GM12878 (cell line): ENCODE results near the gene WDFY1. TPM values are rescaled to one million over a fixed set of nuclear protein-coding genes. Genes with fewer than 3 reads are reported as not detected.

ENCODE experiments used
- ETV6 ChIP-seq, 2 experiments: fragments of 450-650 bp in 1 of 2; IDR thresholded peaks in 1 of 2; conservative IDR thresholded peaks in 1 of 2; 2 replicates each; pipeline ENCODE4 v1.6.1; 2014; ENCODE audit warnings: antibody characterized with exemption in 1 of 2, borderline replicate concordance in 1 of 2, low read depth in 1 of 2, mild to moderate bottlenecking in 1 of 2, moderate library complexity in 1 of 2
- EZH2 ChIP-seq: IDR thresholded peaks from 2 replicates; pipeline ENCODE4 v1.6.1; 2012; ENCODE audit warnings: low read depth, mild to moderate bottlenecking, control low read depth, inconsistent platforms, low read length, borderline replicate concordance; ENCODE audit not compliant: control insufficient read depth
- HCFC1 ChIP-seq: fragments of 150-350 bp; IDR thresholded peaks from 2 replicates; pipeline ENCODE4 v1.6.1; 2014; ENCODE audit warnings: low read length
- NFIC ChIP-seq: IDR thresholded peaks from 2 replicates; pipeline ENCODE4 v1.6.1; 2012; ENCODE audit warnings: low read depth, mild to moderate bottlenecking, inconsistent platforms, low read length, moderate library complexity
- TBL1XR1 ChIP-seq: IDR thresholded peaks from 2 replicates; pipeline ENCODE4 v1.6.1; 2012; ENCODE audit warnings: low read depth, low read length, improper control_type of control experiment
- TCF12 ChIP-seq: IDR thresholded peaks from 2 replicates; pipeline ENCODE4 v1.6.1; 2011; ENCODE audit warnings: low read depth, mild to moderate bottlenecking, low read length
- ZNF622 ChIP-seq: fragments of 450-650 bp; IDR thresholded peaks from 2 replicates; pipeline ENCODE4 v1.6.1; 2017; ENCODE audit warnings: mild to moderate bottlenecking, inconsistent platforms
- polyA plus RNA-seq, 11 experiments: library from polyadenylated mRNA; depleted of rRNA in 4 of 11; unstranded in 6 of 11; stranded (reverse) in 5 of 11; fragments of >200 nt; fragmentation: Nextera tagmentation in 4 of 11; fragmentation: Illumina TruSeq in 1 of 11; extraction: Ambion mirVana in 4 of 11; extraction: Trizol in 1 of 11; gene quantifications; 1 replicate in 1 of 11; 2 replicates in 10 of 11; pipeline versions ENCODE4 v1.2.1 to v1.2.3, GENCODE V29; 2011 to 2016; ENCODE audit warnings: inconsistent platforms in 2 of 11, missing spikeins in 2 of 11, low read depth in 1 of 11
- total RNA-seq, 4 experiments: library from RNA; depleted of rRNA in 3 of 4; stranded (reverse); fragments of >200 nt in 3 of 4; fragmentation: Illumina TruSeq in 1 of 4; extraction: Trizol in 1 of 4; gene quantifications; 2 replicates each; pipeline versions ENCODE4 v1.2.1 to v1.2.3, GENCODE V29; 2013 to 2021
- TF ChIP-seq, protein P1 (sequence below): fragments of 150-350 bp; IDR thresholded peaks from 2 replicates; pipeline ENCODE4 v1.6.1; 2016; ENCODE audit warnings: low read depth, low read length
- TF ChIP-seq, protein P2 (sequence below): fragments of 450-650 bp; IDR thresholded peaks from 2 replicates; pipeline ENCODE4 v1.6.1; 2017; ENCODE audit warnings: mild to moderate bottlenecking, moderate library complexity

WDFY1 gene
- total and polyA plus RNA-seq, 10 of the 15 experiments (the other 5 are each of a cell fraction or from before 2014, with no cell fraction given) = 2.9 to 28.1 (median 13.1) TPM

DNA sequence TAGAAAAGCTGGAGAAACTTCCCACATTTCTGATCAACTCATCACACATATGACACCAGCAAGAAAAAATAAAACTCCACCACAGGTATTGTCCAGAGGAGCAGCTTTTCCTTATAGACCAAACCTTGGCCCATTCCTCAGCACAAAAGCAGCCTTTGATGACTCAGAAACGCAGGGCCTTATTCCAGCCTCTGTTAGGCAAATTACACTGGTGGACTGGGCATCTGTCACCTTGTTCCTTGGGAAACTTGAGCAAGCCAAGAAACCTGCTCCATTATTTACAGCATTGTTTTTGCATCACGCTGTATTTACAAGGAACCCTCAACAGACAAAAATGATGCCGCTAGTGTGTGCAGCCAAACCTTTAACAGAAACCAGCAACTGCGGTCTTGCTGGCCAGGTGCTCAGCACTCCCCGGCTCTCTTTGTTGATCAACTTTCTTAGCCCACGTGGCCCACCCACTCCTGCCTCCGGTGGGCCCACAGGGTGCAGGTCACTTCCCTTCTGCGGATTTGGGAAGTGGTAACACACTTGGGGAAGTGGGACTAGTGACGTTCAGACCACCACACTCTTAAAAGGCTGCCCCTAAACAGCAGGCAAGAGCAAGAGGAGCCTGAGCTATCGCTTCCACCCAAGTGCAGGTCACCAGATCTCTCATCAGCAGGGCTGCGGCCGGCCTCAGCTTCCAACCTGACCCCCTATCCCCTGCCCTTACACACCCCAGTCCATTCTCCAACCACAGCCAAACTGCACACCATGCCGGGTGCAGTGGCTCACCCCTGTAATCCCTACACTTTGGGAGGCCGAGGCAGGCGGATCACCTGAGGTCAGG, 109.2 kb downstream of the WDFY1 start (continued):
- peak in 1 of 2 experiments; percentile 96; a peak in 2 of 4 replicates for TF ChIP-seq ETV6 (conservative IDR thresholded peaks at IDR 0.05 in 1 of 2, IDR thresholded peaks at IDR 0.05 in 1 of 2; ENCODE audit: borderline replicate concordance in 1 of 2, low read depth in 1 of 2)
- peak; percentile 84; the same call in 1 of the 2 replicates for TF ChIP-seq TBL1XR1
- TF ChIP-seq, protein P1, sequence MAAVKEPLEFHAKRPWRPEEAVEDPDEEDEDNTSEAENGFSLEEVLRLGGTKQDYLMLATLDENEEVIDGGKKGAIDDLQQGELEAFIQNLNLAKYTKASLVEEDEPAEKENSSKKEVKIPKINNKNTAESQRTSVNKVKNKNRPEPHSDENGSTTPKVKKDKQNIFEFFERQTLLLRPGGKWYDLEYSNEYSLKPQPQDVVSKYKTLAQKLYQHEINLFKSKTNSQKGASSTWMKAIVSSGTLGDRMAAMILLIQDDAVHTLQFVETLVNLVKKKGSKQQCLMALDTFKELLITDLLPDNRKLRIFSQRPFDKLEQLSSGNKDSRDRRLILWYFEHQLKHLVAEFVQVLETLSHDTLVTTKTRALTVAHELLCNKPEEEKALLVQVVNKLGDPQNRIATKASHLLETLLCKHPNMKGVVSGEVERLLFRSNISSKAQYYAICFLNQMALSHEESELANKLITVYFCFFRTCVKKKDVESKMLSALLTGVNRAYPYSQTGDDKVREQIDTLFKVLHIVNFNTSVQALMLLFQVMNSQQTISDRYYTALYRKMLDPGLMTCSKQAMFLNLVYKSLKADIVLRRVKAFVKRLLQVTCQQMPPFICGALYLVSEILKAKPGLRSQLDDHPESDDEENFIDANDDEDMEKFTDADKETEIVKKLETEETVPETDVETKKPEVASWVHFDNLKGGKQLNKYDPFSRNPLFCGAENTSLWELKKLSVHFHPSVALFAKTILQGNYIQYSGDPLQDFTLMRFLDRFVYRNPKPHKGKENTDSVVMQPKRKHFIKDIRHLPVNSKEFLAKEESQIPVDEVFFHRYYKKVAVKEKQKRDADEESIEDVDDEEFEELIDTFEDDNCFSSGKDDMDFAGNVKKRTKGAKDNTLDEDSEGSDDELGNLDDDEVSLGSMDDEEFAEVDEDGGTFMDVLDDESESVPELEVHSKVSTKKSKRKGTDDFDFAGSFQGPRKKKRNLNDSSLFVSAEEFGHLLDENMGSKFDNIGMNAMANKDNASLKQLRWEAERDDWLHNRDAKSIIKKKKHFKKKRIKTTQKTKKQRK = no peak
- peak; percentile 57; the same call in 1 of the 2 replicates for TF ChIP-seq NFIC
- peak; percentile 84 for TF ChIP-seq TCF12
- TF ChIP-seq, protein P2, sequence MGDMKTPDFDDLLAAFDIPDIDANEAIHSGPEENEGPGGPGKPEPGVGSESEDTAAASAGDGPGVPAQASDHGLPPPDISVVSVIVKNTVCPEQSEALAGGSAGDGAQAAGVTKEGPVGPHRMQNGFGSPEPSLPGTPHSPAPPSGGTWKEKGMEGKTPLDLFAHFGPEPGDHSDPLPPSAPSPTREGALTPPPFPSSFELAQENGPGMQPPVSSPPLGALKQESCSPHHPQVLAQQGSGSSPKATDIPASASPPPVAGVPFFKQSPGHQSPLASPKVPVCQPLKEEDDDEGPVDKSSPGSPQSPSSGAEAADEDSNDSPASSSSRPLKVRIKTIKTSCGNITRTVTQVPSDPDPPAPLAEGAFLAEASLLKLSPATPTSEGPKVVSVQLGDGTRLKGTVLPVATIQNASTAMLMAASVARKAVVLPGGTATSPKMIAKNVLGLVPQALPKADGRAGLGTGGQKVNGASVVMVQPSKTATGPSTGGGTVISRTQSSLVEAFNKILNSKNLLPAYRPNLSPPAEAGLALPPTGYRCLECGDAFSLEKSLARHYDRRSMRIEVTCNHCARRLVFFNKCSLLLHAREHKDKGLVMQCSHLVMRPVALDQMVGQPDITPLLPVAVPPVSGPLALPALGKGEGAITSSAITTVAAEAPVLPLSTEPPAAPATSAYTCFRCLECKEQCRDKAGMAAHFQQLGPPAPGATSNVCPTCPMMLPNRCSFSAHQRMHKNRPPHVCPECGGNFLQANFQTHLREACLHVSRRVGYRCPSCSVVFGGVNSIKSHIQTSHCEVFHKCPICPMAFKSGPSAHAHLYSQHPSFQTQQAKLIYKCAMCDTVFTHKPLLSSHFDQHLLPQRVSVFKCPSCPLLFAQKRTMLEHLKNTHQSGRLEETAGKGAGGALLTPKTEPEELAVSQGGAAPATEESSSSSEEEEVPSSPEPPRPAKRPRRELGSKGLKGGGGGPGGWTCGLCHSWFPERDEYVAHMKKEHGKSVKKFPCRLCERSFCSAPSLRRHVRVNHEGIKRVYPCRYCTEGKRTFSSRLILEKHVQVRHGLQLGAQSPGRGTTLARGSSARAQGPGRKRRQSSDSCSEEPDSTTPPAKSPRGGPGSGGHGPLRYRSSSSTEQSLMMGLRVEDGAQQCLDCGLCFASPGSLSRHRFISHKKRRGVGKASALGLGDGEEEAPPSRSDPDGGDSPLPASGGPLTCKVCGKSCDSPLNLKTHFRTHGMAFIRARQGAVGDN = 0 out of 2 replicates have a peak, but pooled peaks have one; percentile 16
- TF ChIP-seq EZH2 = no peak
- TF ChIP-seq ZNF622 = no peak
- no peak for TF ChIP-seq HCFC1
